HG03575 (cell line): Measurements from ENCODE around the gene STAB1.

Experiments used
- ATAC-seq: cut with Tn5 transposase; IDR thresholded peaks from one replicate; pipeline ENCODE4 v1.9.1; 2021; ENCODE audit not compliant: unreplicated experiment, insufficient number of reproducible peaks, low FRiP score; ENCODE audit errors: extremely low read depth

STAB1 gene

GRCh38 chr3:52456169-52456799, 38.9 kb upstream of the STAB1 start:
- no peak for ATAC-seq

- no peak for ATAC-seq
Observed at GRCh38 chr3:52456800-52457183, 38.3 kb upstream of the STAB1 start.

- no peak for ATAC-seq
Observed at GRCh38 chr3:52458031-52458760, 36.9 kb upstream of the STAB1 start.

GRCh38 chr3:52458770-52459545, 36.2 kb upstream of the STAB1 start:
- ATAC-seq: no peak

GRCh38 chr3:52461874-52462273, 33.3 kb upstream of the STAB1 start:
- no peak for ATAC-seq

- ATAC-seq: no peak
Observed at GRCh38 chr3:52463416-52463815, 31.7 kb upstream of the STAB1 start.

- ATAC-seq: no peak
Observed at GRCh38 chr3:52468336-52468735, 26.8 kb upstream of the STAB1 start.

- no peak for ATAC-seq
Observed at GRCh38 chr3:52469001-52469400, 26.1 kb upstream of the STAB1 start.

GRCh38 chr3:52470920-52471319, 24.2 kb upstream of the STAB1 start:
- no peak for ATAC-seq

- no peak for ATAC-seq
Observed at GRCh38 chr3:52471371-52472238, 23.5 kb upstream of the STAB1 start.

- no peak for ATAC-seq
Observed at GRCh38 chr3:52472239-52473000, 22.7 kb upstream of the STAB1 start.

- no peak for ATAC-seq
Observed at GRCh38 chr3:52473026-52473425, 22.1 kb upstream of the STAB1 start.

- no peak for ATAC-seq
Observed at GRCh38 chr3:52477076-52477795, 17.9 kb upstream of the STAB1 start.

- ATAC-seq: no peak
Observed at GRCh38 chr3:52477796-52478095, 17.4 kb upstream of the STAB1 start.

- no peak for ATAC-seq
Observed at GRCh38 chr3:52479037-52479876, 15.9 kb upstream of the STAB1 start.

GRCh38 chr3:52479877-52480575, 15.1 kb upstream of the STAB1 start:
- no peak for ATAC-seq
